ENCODE data around the gene RNF126.

DNA sequence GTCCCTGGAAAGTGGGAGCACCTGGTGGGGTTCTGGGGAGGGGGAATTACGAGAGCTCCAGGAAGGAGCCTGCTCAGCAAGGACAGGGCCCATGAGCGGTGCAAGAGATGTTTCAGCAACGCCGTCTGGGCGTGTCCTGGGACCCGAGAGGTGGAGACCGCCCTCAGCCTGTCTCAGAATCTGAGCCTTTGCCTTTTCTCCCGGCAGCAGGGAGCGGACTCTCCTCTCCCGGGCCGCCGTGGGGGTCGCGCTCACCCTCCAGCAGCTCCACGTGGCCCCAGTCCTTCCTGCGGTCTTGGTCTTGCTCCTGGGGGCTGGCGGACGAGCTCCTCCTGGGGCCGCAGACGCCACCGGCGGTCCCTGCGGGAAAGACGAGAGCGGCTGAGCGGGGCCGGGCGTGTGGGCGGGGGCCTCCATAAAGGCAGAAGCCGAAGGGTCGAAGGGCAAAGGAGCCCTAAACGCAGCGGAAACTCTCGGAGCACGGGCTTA is 30.4 kb downstream of the RNF126 start:
- TF ChIP-seq EZH2 (IDR thresholded peaks at IDR 0.05; ENCODE audit: borderline replicate concordance, insufficient read depth, low read length, poor library complexity, severe bottlenecking), result no peak
- TF ChIP-seq, protein P1, sequence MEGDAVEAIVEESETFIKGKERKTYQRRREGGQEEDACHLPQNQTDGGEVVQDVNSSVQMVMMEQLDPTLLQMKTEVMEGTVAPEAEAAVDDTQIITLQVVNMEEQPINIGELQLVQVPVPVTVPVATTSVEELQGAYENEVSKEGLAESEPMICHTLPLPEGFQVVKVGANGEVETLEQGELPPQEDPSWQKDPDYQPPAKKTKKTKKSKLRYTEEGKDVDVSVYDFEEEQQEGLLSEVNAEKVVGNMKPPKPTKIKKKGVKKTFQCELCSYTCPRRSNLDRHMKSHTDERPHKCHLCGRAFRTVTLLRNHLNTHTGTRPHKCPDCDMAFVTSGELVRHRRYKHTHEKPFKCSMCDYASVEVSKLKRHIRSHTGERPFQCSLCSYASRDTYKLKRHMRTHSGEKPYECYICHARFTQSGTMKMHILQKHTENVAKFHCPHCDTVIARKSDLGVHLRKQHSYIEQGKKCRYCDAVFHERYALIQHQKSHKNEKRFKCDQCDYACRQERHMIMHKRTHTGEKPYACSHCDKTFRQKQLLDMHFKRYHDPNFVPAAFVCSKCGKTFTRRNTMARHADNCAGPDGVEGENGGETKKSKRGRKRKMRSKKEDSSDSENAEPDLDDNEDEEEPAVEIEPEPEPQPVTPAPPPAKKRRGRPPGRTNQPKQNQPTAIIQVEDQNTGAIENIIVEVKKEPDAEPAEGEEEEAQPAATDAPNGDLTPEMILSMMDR (IDR thresholded peaks at IDR 0.05; ENCODE audit: poor library complexity, severe bottlenecking), result no peak
- no peak for TF ChIP-seq RAD21 (conservative IDR thresholded peaks at IDR 0.05)
- TF ChIP-seq, protein P2, sequence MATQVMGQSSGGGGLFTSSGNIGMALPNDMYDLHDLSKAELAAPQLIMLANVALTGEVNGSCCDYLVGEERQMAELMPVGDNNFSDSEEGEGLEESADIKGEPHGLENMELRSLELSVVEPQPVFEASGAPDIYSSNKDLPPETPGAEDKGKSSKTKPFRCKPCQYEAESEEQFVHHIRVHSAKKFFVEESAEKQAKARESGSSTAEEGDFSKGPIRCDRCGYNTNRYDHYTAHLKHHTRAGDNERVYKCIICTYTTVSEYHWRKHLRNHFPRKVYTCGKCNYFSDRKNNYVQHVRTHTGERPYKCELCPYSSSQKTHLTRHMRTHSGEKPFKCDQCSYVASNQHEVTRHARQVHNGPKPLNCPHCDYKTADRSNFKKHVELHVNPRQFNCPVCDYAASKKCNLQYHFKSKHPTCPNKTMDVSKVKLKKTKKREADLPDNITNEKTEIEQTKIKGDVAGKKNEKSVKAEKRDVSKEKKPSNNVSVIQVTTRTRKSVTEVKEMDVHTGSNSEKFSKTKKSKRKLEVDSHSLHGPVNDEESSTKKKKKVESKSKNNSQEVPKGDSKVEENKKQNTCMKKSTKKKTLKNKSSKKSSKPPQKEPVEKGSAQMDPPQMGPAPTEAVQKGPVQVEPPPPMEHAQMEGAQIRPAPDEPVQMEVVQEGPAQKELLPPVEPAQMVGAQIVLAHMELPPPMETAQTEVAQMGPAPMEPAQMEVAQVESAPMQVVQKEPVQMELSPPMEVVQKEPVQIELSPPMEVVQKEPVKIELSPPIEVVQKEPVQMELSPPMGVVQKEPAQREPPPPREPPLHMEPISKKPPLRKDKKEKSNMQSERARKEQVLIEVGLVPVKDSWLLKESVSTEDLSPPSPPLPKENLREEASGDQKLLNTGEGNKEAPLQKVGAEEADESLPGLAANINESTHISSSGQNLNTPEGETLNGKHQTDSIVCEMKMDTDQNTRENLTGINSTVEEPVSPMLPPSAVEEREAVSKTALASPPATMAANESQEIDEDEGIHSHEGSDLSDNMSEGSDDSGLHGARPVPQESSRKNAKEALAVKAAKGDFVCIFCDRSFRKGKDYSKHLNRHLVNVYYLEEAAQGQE (IDR thresholded peaks at IDR 0.05; ENCODE audit: borderline replicate concordance), result no peak

Measured in neural cell (in vitro differentiated cells).